Sigmoid colon (tissue), 7 donors: Measurements from ENCODE around the gene PVALEF. TPM values are rescaled to one million over a fixed set of nuclear protein-coding genes. Genes with fewer than 3 reads are reported as not detected.

Experiments used
- DNase-seq: peaks from one replicate; pipeline ENCODE4 v3.0.0-alpha.2; 2019
- H3K27ac ChIP-seq, 4 donors: fragments of 200-600 bp; sonication (generic); one replicate each; pipeline ENCODE4 v1.5.1; 2016 to 2019; ENCODE audit warnings: mild to moderate bottlenecking in 1 of 4
- H3K27me3 ChIP-seq, 3 donors: fragments of 200-600 bp; sonication (generic); one replicate each; pipeline ENCODE4 v1.5.1; 2019; ENCODE audit warnings: mild to moderate bottlenecking in 1 of 3
- H3K36me3 ChIP-seq, 4 donors: fragments of 200-600 bp; sonication (generic); one replicate each; pipeline ENCODE4 v1.5.1; 2016 to 2019
- H3K4me1 ChIP-seq, 4 donors: fragments of 200-600 bp; sonication (generic); one replicate each; pipeline ENCODE4 v1.5.1; 2017 to 2019
- H3K4me3 ChIP-seq, 4 donors: fragments of 200-600 bp; sonication (generic); one replicate each; pipeline ENCODE4 v1.5.1; 2017 to 2019; ENCODE audit warnings: mild to moderate bottlenecking in 2 of 4, moderate library complexity in 1 of 4
- H3K9me3 ChIP-seq, 4 donors: fragments of 200-600 bp in 3 of 4; sonication (generic) in 3 of 4; one replicate each; pipeline versions ENCODE4 v1.5.1 to v1.6.1; 2013 to 2019
- EP300 ChIP-seq, 4 donors: sonication (generic); formaldehyde crosslinking; IDR thresholded peaks; one replicate each; pipeline ENCODE4 v1.6.1; 2017; ENCODE audit warnings: antibody characterized with exemption in 4 of 4
- POLR2A ChIP-seq, 2 donors: fragments of 450-650 bp; IDR thresholded peaks; one replicate each; pipeline ENCODE4 v1.6.1; 2016; ENCODE audit warnings: antibody characterized with exemption in 2 of 2, mild to moderate bottlenecking in 2 of 2, moderate library complexity in 2 of 2
- POLR2AphosphoS5 ChIP-seq, 4 donors: sonication (generic); formaldehyde crosslinking; IDR thresholded peaks; one replicate each; pipeline ENCODE4 v1.6.1; 2017; ENCODE audit warnings: antibody characterized with exemption in 4 of 4
- WGBS, 2 donors: extraction: QIAGEN DNeasy Blood & Tissue Kit; methylation state at CpG; one replicate each; pipeline ENCODE4 v1.1.7; 2013; 5-methylcytosine and 5-hydroxymethylcytosine counted together
- intact Hi-C: fragments of 100-400 bp; cut with DNase I; formaldehyde crosslinking; loops from one replicate; pipeline ENCODE4 v1.15.1; 2023
- polyA plus RNA-seq, 3 donors: library from polyadenylated mRNA; stranded (reverse); fragments of 200-250 nt; gene quantifications; one replicate each; pipeline ENCODE4 v1.2.3, GENCODE V29; 2013
- total RNA-seq, 4 donors: library from RNA; depleted of rRNA; stranded (reverse); fragments of >200 nt; gene quantifications; one replicate each; pipeline ENCODE4 v1.1.0, GENCODE V29; 2016
- TF ChIP-seq, protein P1 (sequence below), 4 experiments: fragments of 450-650 bp in 3 of 4; fragments of 200-600 bp in 1 of 4; IDR thresholded peaks; one replicate each; pipeline ENCODE4 v1.5.1; 2016 to 2019; ENCODE audit warnings: antibody characterized with exemption in 4 of 4, mild to moderate bottlenecking in 3 of 4, moderate library complexity in 2 of 4
- donor health status: healthy with polysubstance abuse.
- donor health status: Bipolar disorder and iron deficiency.
- donor health status: healthy.

PVALEF gene
- total and polyA plus RNA-seq, 7 donors: not detected

DNA sequence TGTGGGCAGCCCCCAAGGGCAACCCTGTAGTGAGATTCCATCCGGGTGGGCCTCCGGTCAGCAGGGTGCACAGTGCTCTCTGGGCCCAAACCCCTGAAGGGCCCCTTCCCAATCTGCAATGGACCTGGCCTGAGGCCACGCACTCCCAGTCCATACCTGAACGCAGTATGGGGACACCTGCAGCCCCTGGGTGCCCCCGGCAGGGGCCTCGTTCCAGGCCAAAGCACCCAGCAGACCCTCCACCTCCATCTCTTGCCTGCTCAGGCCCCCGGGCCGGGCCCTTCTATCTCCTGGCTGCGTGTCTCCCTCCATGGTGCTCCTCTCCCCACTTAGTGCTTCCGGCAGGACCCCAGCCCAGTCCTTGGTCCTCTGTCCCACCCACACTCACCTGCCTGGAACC, 18.0 kb downstream of the PVALEF start:
- intact Hi-C loops: no loop called here
- 89 to 92% methylated on average over 10 of the region's 10 CpGs for WGBS, 2 donors
- Histone ChIP-seq H3K27me3 (peaks cover 0 to 30% (median 9%) of the 10 kb centered on the region in 3 donors), H3K4me1 (no peaks in the 10 kb centered on the region), H3K4me3 (no peak overlapping the region), H3K36me3 (no peaks in the 10 kb centered on the region), H3K9me3 (no peaks in the 10 kb centered on the region), H3K27ac (no peak overlapping the region)
- TF ChIP-seq, protein P1, sequence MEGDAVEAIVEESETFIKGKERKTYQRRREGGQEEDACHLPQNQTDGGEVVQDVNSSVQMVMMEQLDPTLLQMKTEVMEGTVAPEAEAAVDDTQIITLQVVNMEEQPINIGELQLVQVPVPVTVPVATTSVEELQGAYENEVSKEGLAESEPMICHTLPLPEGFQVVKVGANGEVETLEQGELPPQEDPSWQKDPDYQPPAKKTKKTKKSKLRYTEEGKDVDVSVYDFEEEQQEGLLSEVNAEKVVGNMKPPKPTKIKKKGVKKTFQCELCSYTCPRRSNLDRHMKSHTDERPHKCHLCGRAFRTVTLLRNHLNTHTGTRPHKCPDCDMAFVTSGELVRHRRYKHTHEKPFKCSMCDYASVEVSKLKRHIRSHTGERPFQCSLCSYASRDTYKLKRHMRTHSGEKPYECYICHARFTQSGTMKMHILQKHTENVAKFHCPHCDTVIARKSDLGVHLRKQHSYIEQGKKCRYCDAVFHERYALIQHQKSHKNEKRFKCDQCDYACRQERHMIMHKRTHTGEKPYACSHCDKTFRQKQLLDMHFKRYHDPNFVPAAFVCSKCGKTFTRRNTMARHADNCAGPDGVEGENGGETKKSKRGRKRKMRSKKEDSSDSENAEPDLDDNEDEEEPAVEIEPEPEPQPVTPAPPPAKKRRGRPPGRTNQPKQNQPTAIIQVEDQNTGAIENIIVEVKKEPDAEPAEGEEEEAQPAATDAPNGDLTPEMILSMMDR (IDR thresholded peaks at IDR 0.05): no peak
- no peak for TF ChIP-seq POLR2A (IDR thresholded peaks at IDR 0.05)
- TF ChIP-seq EP300 (IDR thresholded peaks at IDR 0.05): no peak
- TF ChIP-seq POLR2AphosphoS5 (IDR thresholded peaks at IDR 0.05): no peak
- no peak for DNase-seq

DNA sequence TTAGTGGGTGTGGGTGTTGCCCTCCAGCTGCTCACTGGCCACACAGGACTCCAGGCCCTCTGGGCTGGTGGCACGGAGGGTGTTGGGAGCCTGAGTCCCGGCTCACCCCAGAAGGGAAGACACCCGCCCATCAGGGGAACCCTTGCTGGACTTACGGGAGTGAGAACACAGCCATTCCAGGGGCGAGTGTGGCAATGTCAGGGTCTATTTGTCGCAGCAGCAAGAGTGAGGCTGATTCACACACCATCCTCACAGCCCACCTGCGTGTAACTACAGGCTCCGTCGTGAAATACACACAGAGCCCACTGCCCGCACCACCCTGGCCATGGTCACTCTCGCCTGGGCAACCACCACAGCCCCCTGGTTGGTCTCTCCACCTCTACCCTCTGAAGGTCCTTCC, 18.5 kb downstream of the PVALEF start:
- H3K36me3 ChIP-seq: no peaks in the 10 kb centered on the region
- no peak for TF ChIP-seq POLR2AphosphoS5 (IDR thresholded peaks at IDR 0.05)
- no peak for TF ChIP-seq POLR2A (IDR thresholded peaks at IDR 0.05)
- TF ChIP-seq, protein P1 (IDR thresholded peaks at IDR 0.05): no peak
- TF ChIP-seq EP300 (IDR thresholded peaks at IDR 0.05): no peak
- no peak overlapping the region for H3K4me3 ChIP-seq
- no peak for DNase-seq
- intact Hi-C loops: no loop called here
- H3K4me1 ChIP-seq: no peaks in the 10 kb centered on the region
- H3K9me3 ChIP-seq: no peaks in the 10 kb centered on the region
- H3K27me3 ChIP-seq: peaks cover 0 to 30% (median 9%) of the 10 kb centered on the region in 3 donors
- WGBS, 2 donors: 89 to 93% methylated on average over 11 of the region's 11 CpGs
- H3K27ac ChIP-seq: no peak overlapping the region

DNA sequence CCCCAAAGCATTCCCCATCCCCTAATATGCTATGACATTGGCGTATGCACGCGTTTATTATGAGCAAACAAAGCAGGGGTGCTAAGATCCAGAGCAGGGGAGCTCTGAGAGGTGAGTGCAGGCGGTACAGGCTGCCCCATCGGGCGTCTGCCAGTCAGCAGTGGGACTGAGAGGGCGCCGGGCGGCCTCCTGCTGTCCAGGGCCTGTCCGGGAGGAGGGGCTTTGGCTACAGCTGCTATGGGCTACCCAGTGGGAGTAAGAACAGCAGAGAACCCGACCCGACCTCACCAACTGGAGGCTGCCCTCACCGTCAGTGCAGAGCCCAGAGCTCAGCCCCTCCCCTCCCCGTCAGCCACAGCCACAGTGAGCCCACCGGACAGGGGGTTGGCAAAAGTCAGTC, 19.2 kb downstream of the PVALEF start:
- TF ChIP-seq POLR2A (IDR thresholded peaks at IDR 0.05) (no peak), POLR2AphosphoS5 (IDR thresholded peaks at IDR 0.05) (no peak), EP300 (IDR thresholded peaks at IDR 0.05) (no peak)
- TF ChIP-seq, protein P1 (IDR thresholded peaks at IDR 0.05): no peak
- Histone ChIP-seq H3K4me3 (no peak overlapping the region), H3K27ac (no peak overlapping the region), H3K4me1 (no peaks in the 10 kb centered on the region), H3K9me3 (no peaks in the 10 kb centered on the region), H3K27me3 (peaks cover 0 to 30% (median 9%) of the 10 kb centered on the region in 3 donors), H3K36me3 (no peaks in the 10 kb centered on the region)
- WGBS, 2 donors: 18 to 42% methylated on average over 15 of the region's 15 CpGs
- no peak for DNase-seq
- intact Hi-C loops: no loop called here

DNA sequence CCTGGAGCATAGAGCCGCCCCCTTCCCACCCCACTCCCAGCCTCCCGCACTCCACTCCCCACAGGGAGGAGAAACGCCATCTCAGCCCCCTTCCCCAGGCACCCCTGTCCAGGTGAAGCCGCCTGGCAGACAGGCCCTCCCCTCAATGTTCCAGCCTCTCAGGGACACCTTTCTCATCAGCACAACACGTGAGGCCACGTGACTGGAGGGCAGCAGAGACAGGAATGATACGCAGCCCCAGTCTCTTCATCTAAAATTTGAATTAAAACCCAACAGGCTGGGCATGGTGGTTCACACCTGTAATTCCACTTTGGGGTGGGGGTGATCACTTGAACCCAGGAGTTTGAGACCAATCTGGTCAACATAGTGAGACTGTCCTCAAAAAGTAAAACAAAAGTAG, 20.9 kb downstream of the PVALEF start:
- intact Hi-C loops: no loop called here
- no peak for TF ChIP-seq EP300 (IDR thresholded peaks at IDR 0.05)
- TF ChIP-seq, protein P1 (IDR thresholded peaks at IDR 0.05): no peak
- TF ChIP-seq POLR2A (IDR thresholded peaks at IDR 0.05): no peak
- TF ChIP-seq POLR2AphosphoS5 (IDR thresholded peaks at IDR 0.05): no peak
- Histone ChIP-seq H3K27me3 (peaks cover 0 to 26% (median 9%) of the 10 kb centered on the region in 3 donors), H3K27ac (no peak overlapping the region), H3K4me3 (no peak overlapping the region), H3K9me3 (no peaks in the 10 kb centered on the region), H3K36me3 (peaks cover 0 to 5% (median 0%) of the 10 kb centered on the region in 4 donors), H3K4me1 (no peaks in the 10 kb centered on the region)
- 68 to 85% methylated on average over 7 of the region's 7 CpGs for WGBS, 2 donors
- no peak for DNase-seq

DNA sequence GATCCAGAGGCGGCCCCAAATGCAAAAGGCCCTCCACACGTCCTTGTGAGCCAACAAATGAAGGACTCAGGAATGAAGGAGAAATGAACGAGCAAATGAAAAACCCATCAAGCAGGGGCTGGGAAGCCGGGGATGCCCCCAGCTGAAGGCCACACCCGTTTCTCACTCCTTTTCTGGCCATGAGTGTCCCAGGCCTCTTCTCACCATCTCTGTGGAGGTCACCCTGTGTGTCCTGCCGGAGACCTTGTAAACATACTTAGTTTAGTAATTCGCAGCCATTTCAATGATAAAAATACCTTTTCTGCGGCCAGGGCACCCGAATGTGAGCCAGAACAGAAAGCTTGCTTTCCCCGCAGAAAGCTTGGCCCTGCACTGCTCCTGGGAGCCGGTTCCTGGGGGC, 21.8 kb downstream of the PVALEF start:
- H3K27ac ChIP-seq: no peak overlapping the region
- no peak for DNase-seq
- intact Hi-C loops: no loop called here
- WGBS, 2 donors: 91 to 92% methylated on average over 11 of the region's 11 CpGs
- no peaks in the 10 kb centered on the region for H3K9me3 ChIP-seq
- H3K4me1 ChIP-seq: no peaks in the 10 kb centered on the region
- TF ChIP-seq, protein P1 (IDR thresholded peaks at IDR 0.05): no peak
- TF ChIP-seq POLR2AphosphoS5 (IDR thresholded peaks at IDR 0.05): no peak
- no peak for TF ChIP-seq EP300 (IDR thresholded peaks at IDR 0.05)
- no peak for TF ChIP-seq POLR2A (IDR thresholded peaks at IDR 0.05)
- H3K36me3 ChIP-seq: peaks cover 0 to 5% (median 0%) of the 10 kb centered on the region in 4 donors
- H3K27me3 ChIP-seq: peaks cover 0 to 21% (median 9%) of the 10 kb centered on the region in 3 donors
- H3K4me3 ChIP-seq: no peak overlapping the region
